ENCODE measurements around the gene ITPR2.

ITPR2 gene

DNA sequence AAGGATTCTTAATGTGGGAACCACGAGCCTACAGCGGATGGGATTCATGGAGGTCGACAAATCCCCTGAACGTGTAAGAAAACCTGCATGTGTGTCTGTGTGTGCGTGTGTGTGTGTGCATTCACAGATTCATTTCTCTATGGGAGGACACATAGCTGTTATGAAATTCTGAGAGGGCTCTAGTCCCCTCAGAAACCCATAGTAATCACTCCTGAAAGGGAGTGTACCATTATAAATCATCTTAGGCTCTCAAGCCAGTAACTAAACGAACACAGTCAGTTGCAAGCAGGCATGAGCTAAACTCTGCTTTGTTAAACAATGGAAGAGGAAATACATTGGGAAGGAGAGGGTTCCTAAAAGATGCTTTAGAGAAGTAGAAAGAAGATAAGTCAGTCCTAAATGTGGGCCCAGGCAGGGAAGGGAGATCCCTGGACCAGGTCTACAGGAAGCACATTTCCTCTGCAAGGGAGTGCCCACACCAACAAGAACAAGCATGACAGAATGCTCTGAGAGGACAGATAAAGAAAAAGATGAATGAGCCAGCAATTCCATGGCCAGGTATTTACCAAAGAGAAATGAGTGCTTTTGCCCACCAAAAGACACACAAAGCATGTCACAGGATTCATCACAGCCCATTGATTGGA lies 91.3 kb downstream of the ITPR2 start:
- TF ChIP-seq FOXP2 (optimal IDR thresholded peaks at IDR 0.05; ENCODE audit: borderline replicate concordance, extremely low read depth, extremely low read length, insufficient read depth) = no peak
- TF ChIP-seq TAF1 (IDR thresholded peaks at IDR 0.05; ENCODE audit: borderline replicate concordance, insufficient read depth, low read length) = no peak
- TF ChIP-seq, protein P1, sequence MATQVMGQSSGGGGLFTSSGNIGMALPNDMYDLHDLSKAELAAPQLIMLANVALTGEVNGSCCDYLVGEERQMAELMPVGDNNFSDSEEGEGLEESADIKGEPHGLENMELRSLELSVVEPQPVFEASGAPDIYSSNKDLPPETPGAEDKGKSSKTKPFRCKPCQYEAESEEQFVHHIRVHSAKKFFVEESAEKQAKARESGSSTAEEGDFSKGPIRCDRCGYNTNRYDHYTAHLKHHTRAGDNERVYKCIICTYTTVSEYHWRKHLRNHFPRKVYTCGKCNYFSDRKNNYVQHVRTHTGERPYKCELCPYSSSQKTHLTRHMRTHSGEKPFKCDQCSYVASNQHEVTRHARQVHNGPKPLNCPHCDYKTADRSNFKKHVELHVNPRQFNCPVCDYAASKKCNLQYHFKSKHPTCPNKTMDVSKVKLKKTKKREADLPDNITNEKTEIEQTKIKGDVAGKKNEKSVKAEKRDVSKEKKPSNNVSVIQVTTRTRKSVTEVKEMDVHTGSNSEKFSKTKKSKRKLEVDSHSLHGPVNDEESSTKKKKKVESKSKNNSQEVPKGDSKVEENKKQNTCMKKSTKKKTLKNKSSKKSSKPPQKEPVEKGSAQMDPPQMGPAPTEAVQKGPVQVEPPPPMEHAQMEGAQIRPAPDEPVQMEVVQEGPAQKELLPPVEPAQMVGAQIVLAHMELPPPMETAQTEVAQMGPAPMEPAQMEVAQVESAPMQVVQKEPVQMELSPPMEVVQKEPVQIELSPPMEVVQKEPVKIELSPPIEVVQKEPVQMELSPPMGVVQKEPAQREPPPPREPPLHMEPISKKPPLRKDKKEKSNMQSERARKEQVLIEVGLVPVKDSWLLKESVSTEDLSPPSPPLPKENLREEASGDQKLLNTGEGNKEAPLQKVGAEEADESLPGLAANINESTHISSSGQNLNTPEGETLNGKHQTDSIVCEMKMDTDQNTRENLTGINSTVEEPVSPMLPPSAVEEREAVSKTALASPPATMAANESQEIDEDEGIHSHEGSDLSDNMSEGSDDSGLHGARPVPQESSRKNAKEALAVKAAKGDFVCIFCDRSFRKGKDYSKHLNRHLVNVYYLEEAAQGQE (IDR thresholded peaks at IDR 0.05; ENCODE audit: insufficient read depth in 1 of 2, low read depth in 2 of 2, low read length in 2 of 2) = no peak
- TF ChIP-seq POLR2AphosphoS5 (IDR thresholded peaks at IDR 0.05; ENCODE audit: low read depth, low read length) = no peak
- no peak for TF ChIP-seq SIN3A (IDR thresholded peaks at IDR 0.05; ENCODE audit: borderline replicate concordance, insufficient read depth, low read length)

DNA sequence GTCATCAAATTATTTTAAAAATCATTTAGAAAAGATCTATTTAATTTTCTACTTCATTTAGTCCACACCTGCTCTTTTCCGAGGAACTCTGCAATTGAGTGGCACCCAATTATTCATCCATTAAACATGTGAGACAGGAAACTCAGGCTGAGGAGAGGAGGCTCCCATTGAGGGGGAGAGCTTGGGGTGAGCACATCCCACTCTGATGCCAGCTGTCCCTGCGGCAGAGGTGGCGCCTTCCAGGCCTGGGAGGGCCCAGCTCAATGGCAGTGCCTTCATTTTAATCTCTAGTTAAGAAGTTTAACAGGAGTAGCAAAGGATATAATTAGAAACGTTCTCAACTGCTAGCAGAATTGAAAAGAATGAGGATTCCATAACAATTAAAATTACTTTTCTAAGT lies 92.0 kb downstream of the ITPR2 start:
- no peak for TF ChIP-seq SIN3A (IDR thresholded peaks at IDR 0.05; ENCODE audit: borderline replicate concordance, insufficient read depth, low read length)
- TF ChIP-seq TAF1 (IDR thresholded peaks at IDR 0.05; ENCODE audit: borderline replicate concordance, insufficient read depth, low read length) = no peak
- no peak for TF ChIP-seq FOXP2 (optimal IDR thresholded peaks at IDR 0.05; ENCODE audit: borderline replicate concordance, extremely low read depth, extremely low read length, insufficient read depth)
- TF ChIP-seq POLR2AphosphoS5 (IDR thresholded peaks at IDR 0.05; ENCODE audit: low read depth, low read length) = no peak

DNA sequence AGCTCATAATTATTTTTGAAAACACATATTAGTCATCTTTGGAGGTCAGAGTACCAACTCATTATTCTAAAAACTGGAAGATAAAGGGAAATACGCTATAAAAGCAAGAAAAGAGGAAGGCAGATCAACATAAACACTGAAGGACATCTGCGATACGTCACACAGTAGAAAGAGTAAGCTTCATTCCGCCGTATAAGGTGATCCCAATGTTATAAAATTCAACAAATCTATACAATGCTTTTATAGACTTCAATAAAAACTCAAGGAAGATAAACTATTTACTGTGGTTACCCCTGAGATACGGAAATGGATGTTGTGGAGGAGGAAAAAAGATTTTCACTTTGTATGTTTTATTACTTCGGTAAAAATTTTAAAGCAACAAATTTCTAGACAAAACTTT lies 92.6 kb downstream of the ITPR2 start:
- no peak for TF ChIP-seq FOXP2 (optimal IDR thresholded peaks at IDR 0.05; ENCODE audit: borderline replicate concordance, extremely low read depth, extremely low read length, insufficient read depth)

DNA sequence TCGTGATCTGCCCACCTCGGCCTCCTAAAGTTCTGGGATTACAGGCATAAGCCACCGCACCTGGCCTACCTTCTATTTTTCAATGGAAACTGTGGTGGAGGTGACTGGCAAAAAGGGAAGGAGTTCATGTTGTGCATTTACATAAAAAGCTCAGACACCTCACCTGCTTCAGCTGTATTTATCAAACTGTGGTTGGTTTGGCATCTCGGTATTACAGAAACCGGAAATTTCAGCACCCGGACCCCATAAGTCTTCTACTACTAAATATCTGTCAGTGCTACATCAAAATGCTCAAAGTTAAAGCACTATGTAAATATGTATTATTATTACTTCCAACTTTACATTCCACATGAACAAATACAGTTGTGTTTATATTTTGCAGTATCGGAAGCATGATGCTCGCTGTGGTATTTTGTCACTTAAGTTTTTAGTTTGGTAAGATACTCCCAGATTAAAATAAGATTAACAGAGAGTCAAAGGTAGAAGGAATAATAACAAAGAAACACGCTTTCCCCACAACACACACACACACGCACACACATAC lies 95.4 kb downstream of the ITPR2 start:
- TF ChIP-seq POLR2AphosphoS5 (IDR thresholded peaks at IDR 0.05; ENCODE audit: low read depth, low read length) (no peak), SIN3A (IDR thresholded peaks at IDR 0.05; ENCODE audit: borderline replicate concordance, insufficient read depth, low read length) (no peak), FOXP2 (optimal IDR thresholded peaks at IDR 0.05; ENCODE audit: borderline replicate concordance, extremely low read depth, extremely low read length, insufficient read depth) (no peak), TAF1 (IDR thresholded peaks at IDR 0.05; ENCODE audit: borderline replicate concordance, insufficient read depth, low read length) (no peak)
- TF ChIP-seq, protein P1 (IDR thresholded peaks at IDR 0.05; ENCODE audit: insufficient read depth in 1 of 2, low read depth in 2 of 2, low read length in 2 of 2) = no peak

DNA sequence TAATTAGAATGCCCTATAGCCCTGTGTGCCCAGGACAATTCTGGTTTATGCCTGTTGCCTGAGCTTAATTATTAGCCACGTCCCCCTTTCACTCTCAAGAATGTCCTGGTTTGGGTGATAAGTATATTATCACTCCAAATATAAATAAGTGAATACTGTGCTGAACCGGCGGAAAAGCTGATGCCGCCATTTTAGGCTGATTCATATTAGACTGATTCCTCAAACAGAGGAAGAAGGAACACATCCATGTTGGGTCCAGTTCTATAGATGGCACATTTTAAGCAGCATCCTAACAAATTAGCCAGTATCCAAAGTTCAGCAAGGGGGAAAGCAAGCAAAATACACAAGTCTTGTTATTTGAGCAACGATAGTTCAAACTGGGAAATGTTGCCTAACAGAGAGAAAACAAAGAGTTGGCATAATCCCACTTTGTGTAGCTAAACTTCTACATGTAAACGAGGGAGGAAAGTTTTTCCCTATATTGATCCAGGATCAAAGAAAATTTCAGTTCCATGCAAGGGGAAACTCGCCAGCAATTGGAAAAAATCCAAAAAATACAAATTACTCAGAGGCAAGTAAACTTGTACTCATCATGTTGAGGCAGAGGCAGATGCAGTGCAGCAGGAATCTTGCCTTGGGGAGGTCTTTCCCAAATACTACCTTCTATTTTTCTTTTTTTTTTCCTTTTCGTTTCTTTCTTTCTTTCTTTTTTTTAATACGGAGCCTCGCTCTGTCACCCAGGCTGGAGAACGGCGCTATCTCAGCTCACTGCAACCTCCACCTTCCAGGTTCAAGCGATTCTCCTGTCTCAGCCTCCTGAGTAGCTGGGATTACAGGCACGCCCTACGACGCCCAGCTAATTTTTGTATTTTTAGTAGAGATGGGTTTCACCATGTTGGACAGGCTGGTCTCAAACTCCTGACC lies 96.2 kb downstream of the ITPR2 start:
- TF ChIP-seq, protein P1 (IDR thresholded peaks at IDR 0.05; ENCODE audit: insufficient read depth in 1 of 2, low read depth in 2 of 2, low read length in 2 of 2) = no peak

DNA sequence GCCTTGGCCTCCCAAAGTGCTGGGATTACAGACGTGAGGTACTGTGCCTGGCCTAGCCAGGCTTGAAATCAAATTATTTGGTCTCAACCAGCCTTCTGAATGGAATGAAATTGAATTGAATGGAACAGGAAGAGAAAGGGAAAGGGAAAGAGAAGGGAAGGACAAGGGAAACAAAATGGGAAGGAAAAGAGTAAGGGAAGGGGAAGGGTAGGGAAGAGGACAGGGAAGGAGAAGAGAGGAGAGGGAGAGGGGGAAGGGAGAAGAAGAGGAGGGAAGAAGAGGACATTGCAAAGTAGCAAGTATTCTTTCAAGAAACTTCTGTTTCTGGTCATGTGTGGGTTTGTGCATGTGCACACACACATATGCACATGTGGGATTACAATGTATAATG lies 97.8 kb downstream of the ITPR2 start:
- TF ChIP-seq SIN3A (IDR thresholded peaks at IDR 0.05; ENCODE audit: borderline replicate concordance, insufficient read depth, low read length) (no peak), TAF1 (IDR thresholded peaks at IDR 0.05; ENCODE audit: borderline replicate concordance, insufficient read depth, low read length) (no peak), FOXP2 (optimal IDR thresholded peaks at IDR 0.05; ENCODE audit: borderline replicate concordance, extremely low read depth, extremely low read length, insufficient read depth) (no peak), POLR2AphosphoS5 (IDR thresholded peaks at IDR 0.05; ENCODE audit: low read depth, low read length) (no peak)
- TF ChIP-seq, protein P1 (IDR thresholded peaks at IDR 0.05; ENCODE audit: insufficient read depth in 1 of 2, low read depth in 2 of 2, low read length in 2 of 2) = no peak

Measured in PFSK-1 (cell line).